Measurements from ENCODE around the gene DNMT3L.
"Not testable (repeated sequence)": the region's sequence is repeated elsewhere in the genome, so short reads cannot be mapped to it uniquely, and the experiment has no call there.

The DNMT3L gene

GRCh38 chr21:44294391-44295162 lies 32.9 kb upstream of the DNMT3L start:
- DNase-seq (ENCODE audit: low spot score): peak; percentile 66

DNA sequence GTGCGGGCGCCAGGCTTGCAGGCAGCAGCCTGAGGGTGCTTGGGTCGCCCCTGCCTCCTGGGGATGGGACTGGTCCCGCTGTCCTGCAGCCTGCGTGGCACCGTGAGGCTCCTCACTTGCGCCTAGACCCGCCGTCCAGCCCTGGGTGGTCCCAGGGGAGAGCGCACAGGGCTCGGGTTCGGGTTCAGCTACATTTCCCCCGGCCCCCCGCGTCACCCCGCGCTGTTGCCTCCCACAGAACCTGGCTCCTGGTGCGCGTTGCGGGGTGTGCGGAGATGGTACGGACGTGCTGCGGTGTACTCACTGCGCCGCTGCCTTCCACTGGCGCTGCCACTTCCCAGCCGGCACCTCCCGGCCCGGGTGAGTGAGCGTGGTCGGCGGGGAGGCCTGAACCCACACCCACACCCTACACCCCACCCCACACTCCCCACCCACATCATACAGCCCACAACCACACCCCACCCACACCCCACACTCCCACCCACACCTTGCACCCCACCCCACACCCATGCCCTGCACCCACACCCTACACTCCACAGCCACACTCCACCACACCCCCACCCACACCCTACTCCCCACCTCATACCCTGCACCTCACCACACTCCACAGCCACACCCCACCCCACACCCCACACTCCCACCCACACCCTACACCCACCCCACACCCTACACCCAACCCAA lies 32.0 kb upstream of the DNMT3L start:
- DNase-seq (ENCODE audit: low spot score): no peak

DNA sequence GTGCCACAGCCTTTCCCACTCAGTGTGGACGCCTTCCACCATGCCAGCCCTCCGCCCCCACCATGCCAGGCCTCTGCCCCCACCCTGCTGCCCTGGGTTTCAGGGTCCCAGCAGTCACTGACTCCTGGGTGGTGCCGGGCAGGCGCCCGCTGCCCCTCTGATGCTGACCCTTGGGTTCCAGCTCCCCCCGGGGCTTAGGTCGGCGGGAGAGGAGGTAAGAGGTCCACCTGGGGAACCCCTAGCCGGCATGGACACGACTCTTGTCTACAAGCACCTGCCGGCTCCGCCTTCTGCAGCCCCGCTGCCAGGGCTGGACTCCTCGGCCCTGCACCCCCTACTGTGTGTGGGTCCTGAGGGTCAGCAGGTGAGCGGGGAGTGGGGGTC lies 31.1 kb upstream of the DNMT3L start:
- DNase-seq (ENCODE audit: low spot score): no peak

DNA sequence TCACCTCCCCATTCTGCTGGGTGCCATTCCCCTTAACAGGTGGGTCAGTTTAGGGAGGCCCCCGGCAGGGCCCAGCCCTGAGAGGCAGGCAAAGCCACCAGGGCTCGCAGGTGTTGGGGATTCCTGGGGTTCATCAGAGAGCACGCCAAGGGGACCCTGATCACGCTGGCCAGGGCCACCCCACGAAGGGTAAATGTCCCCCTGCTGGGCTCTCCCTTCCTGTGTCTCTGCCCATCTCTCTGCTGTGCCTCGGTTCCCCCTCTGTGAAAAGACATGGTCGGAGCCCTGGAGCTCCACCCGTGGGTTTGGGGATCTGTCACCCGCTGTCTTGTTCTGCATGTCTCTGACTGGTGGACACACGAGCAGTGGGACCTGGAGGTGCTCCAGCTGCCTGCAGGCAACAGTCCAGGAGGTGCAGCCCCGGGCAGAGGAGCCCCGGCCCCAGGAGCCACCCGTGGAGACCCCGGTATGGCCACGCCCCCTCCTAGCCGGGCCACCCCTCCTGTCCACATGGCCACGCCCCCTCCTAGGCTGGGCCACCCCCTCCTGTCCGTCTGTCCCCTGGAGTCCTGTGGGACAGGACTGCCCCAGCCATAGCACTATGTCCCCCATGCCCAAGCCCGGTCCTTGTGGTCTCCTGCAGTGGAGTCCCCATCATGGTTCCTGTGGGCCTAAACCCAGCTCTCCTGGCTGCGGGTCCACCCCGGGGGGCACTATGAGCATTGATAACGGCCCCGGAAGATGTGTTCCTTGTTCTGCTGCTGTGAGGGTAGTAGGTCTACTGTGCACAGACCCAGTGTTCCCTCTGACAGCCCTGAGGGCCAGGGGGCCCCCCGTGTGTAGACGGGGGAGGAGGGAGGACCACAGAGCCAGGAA lies 30.5 kb upstream of the DNMT3L start:
- no peak for DNase-seq (ENCODE audit: low spot score)

GRCh38 chr21:44291078-44291935 lies 29.6 kb upstream of the DNMT3L start:
- no peak for DNase-seq (ENCODE audit: low spot score)

DNA sequence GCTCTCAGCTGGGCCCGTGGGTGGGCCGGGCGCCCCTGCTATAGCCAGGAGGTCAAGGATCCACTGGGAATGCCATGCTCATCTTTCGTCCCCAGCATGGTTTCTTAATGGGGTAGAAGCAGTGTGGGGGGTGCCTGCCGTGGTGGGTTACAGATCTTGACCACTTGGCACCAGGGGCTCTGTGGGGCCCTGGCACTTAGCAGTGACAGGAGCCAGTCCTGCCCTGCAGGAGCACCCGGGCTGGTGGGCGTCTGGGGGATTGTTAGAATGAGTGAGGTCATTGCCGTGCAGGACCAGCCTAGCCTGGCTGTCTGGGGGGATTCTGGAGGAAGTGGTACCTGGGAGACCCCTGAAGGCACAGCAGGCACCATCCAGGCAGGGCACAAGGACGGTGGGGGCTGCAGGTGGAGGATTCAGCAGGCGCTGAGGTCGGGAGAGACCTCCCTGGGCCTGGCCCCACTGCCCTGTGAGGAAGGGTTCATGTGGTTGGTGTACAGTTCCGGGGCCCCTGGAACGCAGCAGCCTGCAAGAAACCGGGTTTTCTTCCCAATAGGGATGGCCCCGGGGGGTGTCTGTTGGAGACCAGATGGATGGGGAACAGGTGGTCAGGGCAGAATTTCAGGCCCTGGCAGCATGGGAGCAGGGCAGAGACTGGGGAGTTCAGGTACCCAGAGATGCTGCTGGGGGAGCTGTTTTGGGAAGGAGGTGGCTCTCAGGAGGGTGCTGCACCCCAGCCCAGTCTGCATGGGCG lies 28.8 kb upstream of the DNMT3L start:
- no peak for DNase-seq (ENCODE audit: low spot score)

DNA sequence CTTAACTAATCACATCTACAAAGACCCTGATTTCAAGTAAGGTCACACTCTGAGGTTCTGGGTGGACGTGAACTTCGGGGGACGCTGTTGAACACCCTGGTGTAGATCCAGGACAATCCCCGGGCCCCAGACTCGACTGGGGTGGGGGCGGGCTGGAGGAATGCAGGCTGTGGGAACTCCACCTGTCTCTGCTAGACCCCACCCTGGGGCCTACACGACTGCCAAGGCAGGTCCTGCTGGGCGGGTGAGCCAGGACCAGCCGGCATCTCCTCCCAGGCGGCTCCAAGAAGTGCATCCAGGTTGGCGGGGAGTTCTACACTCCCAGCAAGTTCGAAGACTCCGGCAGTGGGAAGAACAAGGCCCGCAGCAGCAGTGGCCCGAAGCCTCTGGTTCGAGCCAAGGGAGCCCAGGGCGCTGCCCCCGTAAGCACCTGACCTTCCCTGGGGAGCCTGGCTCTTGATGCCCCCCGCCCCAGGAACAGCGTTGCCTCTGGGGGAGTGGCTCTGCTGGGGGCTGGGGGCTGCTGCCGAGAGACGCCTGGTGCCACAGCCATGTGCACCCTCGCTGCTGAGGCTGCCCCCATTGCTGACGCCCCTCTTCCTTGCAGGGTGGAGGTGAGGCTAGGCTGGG lies 27.8 kb upstream of the DNMT3L start:
- no peak for DNase-seq (ENCODE audit: low spot score)

- no peak for DNase-seq (ENCODE audit: low spot score)
Observed at GRCh38 chr21:44288251-44289110, 26.8 kb upstream of the DNMT3L start.

DNA sequence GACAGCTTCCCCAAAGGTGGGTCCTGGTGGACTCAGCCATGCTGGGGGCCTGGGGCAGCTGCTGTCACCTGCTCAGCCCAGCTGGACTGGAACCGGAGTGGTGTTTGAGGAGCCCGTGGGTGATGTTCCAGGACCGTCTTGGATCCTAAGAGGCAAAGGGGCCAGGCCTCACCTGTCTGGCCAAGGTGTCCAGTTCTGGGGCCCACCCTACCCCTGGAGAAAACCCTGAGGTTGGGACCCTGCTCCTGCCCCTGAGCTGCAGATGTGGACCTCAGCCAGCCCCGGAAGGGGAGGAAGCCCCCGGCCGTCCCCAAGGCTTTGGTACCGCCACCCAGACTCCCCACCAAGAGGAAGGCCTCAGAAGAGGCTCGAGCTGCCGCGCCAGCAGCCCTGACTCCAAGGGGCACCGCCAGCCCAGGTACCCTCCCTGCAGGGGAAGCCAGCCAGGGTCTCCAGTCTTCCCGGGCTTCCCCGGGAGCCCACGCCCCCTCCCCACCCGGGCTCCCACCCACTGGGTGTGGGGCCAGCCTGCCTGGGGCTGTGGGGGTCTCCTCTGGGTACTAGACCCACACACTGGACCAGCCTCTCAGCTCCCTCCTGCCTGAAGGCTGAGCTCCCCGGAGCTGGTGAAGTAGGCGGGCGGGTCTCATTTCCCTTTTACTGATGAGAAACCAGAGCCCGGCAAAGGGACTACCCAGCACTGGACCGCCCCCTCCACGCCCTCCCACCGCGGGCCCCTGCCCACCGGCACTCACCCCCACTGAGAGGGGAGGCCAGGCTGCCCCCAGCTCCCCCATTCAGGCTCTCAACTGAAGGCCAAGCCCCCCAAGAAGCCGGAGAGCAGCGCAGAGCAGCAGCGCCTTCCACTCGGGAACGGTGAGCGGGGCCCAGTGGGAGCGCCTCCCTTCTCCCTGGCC lies 25.3 kb upstream of the DNMT3L start:
- no peak for DNase-seq (ENCODE audit: low spot score)

DNA sequence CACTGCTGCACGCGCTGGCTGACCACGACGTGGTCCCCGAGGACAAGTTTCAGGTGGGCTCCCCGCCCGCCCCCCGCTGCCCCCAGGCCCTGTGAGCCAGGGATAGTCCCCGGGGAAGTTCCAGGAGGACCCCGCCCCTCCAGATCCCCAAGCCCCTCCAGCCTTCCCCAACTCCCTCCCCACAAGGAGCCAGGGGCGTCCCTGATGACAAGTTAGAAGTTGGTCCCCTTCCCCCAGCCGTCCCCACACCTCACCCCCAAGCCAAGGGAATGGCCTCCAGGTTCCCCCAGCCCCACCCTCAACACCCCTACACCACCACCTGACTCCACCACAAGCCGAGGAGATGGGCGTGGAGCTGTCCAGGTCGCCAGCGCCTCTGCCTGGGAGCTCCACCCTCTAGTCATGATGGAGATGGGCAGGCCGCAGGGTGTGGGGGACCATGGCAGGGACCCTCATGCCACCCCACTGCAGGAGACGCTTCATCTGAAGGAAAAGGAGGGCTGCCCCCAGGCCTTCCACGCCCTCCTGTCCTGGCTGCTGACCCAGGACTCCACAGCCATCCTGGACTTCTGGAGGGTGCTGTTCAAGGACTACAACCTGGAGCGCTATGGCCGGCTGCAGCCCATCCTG lies 24.5 kb upstream of the DNMT3L start:
- no peak for DNase-seq (ENCODE audit: low spot score)

DNA sequence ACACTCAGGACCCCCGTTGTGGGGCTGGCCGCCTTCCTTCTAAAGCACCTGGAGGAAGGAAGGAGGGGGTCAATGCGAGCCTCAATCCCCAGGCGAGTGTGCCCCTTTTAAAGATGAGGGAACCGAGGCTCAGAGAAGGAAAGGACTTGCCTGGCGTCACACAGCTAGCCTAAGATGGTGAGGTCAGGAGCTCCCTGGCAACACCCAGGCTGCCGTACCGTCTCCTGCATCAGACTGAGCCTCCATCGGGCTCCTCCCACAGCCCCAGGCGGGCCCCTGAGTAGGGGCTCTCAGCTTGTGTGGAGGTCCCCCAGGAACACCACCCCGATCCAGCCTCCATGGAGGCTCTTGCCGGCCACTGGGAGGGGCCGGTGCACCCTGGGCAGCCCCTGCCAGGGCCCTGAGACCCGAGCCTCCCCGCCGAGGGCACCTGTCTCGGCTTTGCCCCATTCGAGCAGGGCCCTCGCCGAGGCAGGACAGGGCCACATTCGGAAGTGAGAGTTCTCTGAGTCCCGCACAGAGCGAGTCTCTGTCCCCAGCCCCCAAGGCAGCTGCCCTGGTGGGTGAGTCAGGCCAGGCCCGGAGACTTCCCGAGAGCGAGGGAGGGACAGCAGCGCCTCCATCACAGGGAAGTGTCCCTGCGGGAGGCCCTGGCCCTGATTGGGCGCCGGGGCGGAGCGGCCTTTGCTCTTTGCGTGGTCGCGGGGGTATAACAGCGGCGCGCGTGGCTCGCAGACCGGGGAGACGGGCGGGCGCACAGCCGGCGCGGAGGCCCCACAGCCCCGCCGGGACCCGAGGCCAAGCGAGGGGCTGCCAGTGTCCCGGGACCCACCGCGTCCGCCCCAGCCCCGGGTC lies 23.7 kb upstream of the DNMT3L start, which contains the start of gene AIRE:
Gene AIRE, plus strand, starts transcription at position 739 of the 855 bp plus-strand sequence. CDS start 131 bp downstream, outside the sequence.
- peak; percentile 80 for DNase-seq (ENCODE audit: low spot score)

DNA sequence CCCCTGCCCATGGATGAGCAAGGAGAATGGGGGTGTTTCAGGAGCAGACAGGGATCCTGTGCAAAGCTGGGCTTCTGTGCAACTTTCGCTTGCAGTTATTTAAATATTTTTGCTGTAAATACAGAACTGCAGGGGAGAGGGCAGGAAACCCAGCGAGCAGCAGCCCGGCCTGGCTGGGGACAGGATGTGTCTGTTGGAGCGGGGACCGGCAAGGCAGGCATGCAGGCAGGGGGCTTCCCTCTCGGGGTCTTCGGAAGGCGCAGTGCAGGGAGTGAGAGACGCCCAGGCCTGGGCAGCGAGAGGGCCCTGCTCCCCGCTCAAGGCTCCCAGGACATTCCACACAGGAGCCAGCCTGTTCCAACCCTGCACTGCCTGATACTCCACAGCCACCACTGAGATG lies 22.3 kb upstream of the DNMT3L start:
- DNase-seq (ENCODE audit: low spot score): no peak

DNA sequence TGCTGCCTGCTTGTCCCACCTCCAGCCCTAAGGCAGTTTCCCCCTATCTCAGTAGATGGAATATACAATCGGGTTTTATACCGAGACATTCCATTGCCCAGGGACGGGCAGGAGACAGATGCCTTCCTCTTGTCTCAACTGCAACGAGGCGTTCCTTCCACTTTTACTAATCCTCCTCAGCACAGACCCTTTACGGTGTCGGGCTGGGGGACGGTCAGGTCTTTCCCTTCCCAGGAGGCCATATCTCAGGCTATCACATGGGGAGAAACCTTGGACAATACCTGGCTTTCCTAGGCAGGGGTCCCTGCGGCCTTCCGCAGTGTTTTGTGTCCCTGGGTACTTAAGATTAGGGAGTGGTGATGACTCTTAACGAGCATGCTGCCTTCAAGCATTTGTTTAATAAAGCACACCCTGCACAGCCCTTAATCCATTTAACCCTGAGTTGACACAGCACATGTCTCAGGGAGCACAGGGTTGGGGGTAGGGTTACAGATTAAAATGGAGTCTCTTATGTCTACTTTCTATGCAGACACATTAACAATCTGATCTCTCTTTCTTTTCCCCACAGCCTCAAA lies 21.6 kb upstream of the DNMT3L start:
- DNase-seq (ENCODE audit: low spot score): not testable (repeated sequence)

- DNase-seq (ENCODE audit: low spot score): no peak
Observed at GRCh38 chr21:44282370-44282769, 20.7 kb upstream of the DNMT3L start.

GRCh38 chr21:44281801-44282200 lies 20.1 kb upstream of the DNMT3L start:
- DNase-seq (ENCODE audit: low spot score): no peak
